T follicular helper cell (primary cell): ENCODE measurements around the gene RPRD1A.
"Not testable (repeated sequence)": the region's sequence is repeated elsewhere in the genome, so short reads cannot be mapped to it uniquely, and the experiment has no call there.

ENCODE experiments used
- DNase-seq: peaks from one replicate; pipeline ENCODE4 v3.0.0-alpha.2; 2020; ENCODE audit warnings: low read depth
- total RNA-seq, 2 experiments: gene quantifications; one replicate each; lab custom pipeline; 2026; lab: John Stamatoyannopoulos, UW

RPRD1A gene
- 34.1 to 53.1 reads per million in 2 experiments for total RNA-seq

GRCh38 chr18:36067055-36067957 is at the start of gene RPRD1A:
Gene RPRD1A, minus strand, starts transcription at chr18:36067559. Its CDS starts 155 bp downstream, at chr18:36067404.
- DNase-seq = peak; percentile 91

GRCh38 chr18:36116771-36117170 is 49.4 kb upstream of the RPRD1A start:
- DNase-seq = not testable (repeated sequence)

GRCh38 chr18:36114738-36115137 is 47.4 kb upstream of the RPRD1A start:
- DNase-seq = no peak

GRCh38 chr18:36114251-36114650 is 46.9 kb upstream of the RPRD1A start:
- DNase-seq = no peak

- DNase-seq = no peak
These were observed 44.9 kb upstream of the RPRD1A start for GRCh38 chr18:36112302-36112701.

- DNase-seq = no peak
These were observed 42.4 kb upstream of the RPRD1A start for GRCh38 chr18:36109737-36110136.

GRCh38 chr18:36108601-36109000 is 41.2 kb upstream of the RPRD1A start:
- DNase-seq = no peak

- no peak for DNase-seq
These were observed 40.8 kb upstream of the RPRD1A start for GRCh38 chr18:36108196-36108595.

GRCh38 chr18:36107477-36107876 is 40.1 kb upstream of the RPRD1A start:
- DNase-seq = no peak

- no peak for DNase-seq
These were observed 37.4 kb upstream of the RPRD1A start for GRCh38 chr18:36104749-36105148.

GRCh38 chr18:36101943-36102342 is 34.6 kb upstream of the RPRD1A start:
- DNase-seq = no peak

GRCh38 chr18:36099311-36099710 is 32.0 kb upstream of the RPRD1A start:
- DNase-seq = no peak

GRCh38 chr18:36096955-36097354 is 29.6 kb upstream of the RPRD1A start:
- no peak for DNase-seq

- no peak for DNase-seq
These were observed 28.7 kb upstream of the RPRD1A start for GRCh38 chr18:36095936-36096519.

- DNase-seq = no peak
These were observed 27.1 kb upstream of the RPRD1A start for GRCh38 chr18:36094431-36094830.

GRCh38 chr18:36092116-36092515 is 24.8 kb upstream of the RPRD1A start:
- DNase-seq = not testable (repeated sequence)

GRCh38 chr18:36089001-36089400 is 21.6 kb upstream of the RPRD1A start:
- no peak for DNase-seq

GRCh38 chr18:36088256-36088655 is 20.9 kb upstream of the RPRD1A start:
- DNase-seq = no peak

- DNase-seq = no peak
These were observed 18.8 kb upstream of the RPRD1A start for GRCh38 chr18:36086186-36086585.

GRCh38 chr18:36085195-36085594 is 17.8 kb upstream of the RPRD1A start:
- DNase-seq = no peak

- DNase-seq = no peak
These were observed 16.4 kb upstream of the RPRD1A start for GRCh38 chr18:36083729-36084128.

- DNase-seq = not testable (repeated sequence)
These were observed 13.8 kb upstream of the RPRD1A start for GRCh38 chr18:36081118-36081517.
